LHCN-M2 (cell line): ENCODE measurements around the gene PCYOX1L. TPM values are rescaled to one million over a fixed set of nuclear protein-coding genes. Genes with fewer than 3 reads are reported as not detected.

Experiments used
- DNase-seq: peaks from one replicate; pipeline ENCODE4 v3.0.0-alpha.2; 2012; ENCODE audit warnings: low read depth
- total RNA-seq: library from RNA; depleted of rRNA; stranded (reverse); fragments of >200 nt; gene quantifications from 2 replicates; pipeline ENCODE4 v1.2.3, GENCODE V29; 2014

The PCYOX1L gene
- total RNA-seq, 1 experiment from 2014 or later = 5.9 TPM

- peak; percentile 83 for DNase-seq
Observed at GRCh38 chr5:149333711-149334443, 24.0 kb upstream of the PCYOX1L start.

GRCh38 chr5:149337736-149338135, 20.1 kb upstream of the PCYOX1L start:
- DNase-seq = no peak

DNA sequence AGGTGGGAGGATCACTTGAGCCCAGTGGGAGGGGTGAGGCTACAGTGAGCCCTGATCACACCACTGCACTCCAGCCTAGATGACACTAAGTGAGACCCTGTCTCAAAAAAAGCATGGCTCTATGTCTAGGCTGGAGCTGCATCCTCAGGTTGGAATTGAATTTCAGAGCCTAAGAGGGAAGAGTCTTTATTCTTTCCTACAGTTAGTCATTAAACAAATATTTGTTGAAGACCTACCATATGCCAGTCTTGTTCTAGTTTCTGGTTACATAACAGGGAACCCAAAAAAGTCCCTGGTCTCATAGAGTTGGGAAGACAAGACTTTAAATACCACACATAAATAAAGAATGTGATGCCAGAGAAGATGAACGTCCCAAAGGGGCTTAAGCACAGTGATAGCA, 19.5 kb upstream of the PCYOX1L start:
- DNase-seq = no peak

GRCh38 chr5:149340920-149341319, 16.9 kb upstream of the PCYOX1L start:
- no peak for DNase-seq

DNA sequence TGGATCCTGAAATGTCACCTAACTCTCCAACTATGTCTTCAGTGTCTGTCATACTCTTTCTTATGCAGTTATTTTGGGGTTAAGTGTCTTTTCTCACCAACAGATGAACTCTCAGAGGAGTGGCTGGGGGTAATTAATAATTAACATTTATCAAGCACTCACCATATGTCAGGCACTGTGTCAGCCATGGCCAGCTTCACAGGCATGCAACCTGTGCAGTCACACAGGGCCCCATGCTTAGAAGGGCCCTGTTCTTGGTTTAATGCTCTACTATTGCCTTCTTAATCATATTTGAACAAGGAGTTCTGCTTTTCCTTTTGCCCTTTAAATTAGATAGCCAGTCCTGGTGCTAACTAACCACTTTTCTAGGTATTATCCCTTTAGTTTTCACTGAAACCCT, 16.0 kb upstream of the PCYOX1L start:
- DNase-seq = no peak

GRCh38 chr5:149344151-149344550, 13.7 kb upstream of the PCYOX1L start:
- DNase-seq = no peak

DNA sequence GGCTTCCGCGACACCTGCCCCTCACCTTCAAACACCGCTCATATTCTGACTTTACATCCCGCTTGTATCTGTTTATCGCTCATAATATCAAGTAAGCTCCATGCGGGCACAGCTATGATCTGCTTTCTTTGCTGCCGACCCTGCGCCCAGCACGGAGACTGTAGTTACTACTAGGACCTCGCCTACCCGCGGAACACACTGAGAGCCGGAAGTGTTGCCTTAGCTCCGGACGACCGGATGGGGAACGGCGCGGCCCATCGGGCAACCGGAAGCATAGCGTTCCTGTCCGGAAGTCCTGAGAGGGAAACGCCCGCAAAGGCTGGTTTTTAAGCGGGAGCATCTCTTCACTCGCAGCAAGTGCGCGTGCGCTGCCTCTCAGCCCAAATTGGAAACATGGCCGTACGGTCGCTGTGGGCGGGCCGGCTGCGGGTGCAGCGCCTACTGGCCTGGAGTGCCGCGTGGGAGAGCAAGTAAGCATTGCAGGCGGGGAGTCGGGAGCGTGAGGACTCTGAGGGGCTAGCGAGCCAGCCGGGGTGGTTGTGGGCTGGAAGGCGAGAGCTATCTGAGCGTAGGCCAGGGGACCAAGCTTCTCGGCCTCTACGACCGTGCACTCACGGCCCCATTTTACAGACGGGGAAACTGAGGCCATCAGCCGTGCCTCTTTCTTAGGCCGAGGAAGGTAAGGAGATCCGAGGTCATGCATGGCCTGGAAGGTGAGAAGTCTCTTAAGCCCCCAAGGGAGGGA, 12.5 kb upstream of the PCYOX1L start, which contains the start of gene GRPEL2:
GRPEL2 (plus strand) TSS at position 353 of the 745 bp plus-strand sequence; CDS start at position 394, 41 bp downstream.
- DNase-seq = peak; percentile 97

GRCh38 chr5:149345892-149346222, 12.0 kb upstream of the PCYOX1L start:
- no peak for DNase-seq

DNA sequence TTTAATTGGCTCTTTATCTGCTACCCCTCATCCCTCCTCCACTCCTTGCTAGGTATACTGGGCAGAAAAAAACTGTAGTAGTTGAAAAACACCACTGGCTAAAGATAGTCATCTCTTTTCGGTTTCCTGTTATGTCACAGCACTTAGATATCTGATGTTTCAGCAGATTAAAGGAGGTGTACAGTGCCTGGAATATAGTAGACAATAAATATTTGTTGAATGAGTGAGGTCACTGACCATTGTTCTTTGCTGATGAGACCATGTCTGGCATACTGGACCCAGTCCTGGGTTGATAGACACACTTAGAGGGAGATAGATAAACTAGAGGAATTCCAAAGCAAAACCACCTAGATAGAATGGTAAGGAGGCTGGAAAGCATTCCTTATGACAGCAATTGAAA, 9.3 kb upstream of the PCYOX1L start:
- no peak for DNase-seq

GRCh38 chr5:149349382-149349781, 8.5 kb upstream of the PCYOX1L start:
- DNase-seq = no peak

GRCh38 chr5:149352169-149352568, 5.7 kb upstream of the PCYOX1L start:
- no peak for DNase-seq

GRCh38 chr5:149353911-149354310, 3.9 kb upstream of the PCYOX1L start:
- DNase-seq = no peak

- DNase-seq = no peak
Observed at GRCh38 chr5:149355688-149356087, 2.2 kb upstream of the PCYOX1L start.

- DNase-seq = no peak
Observed at GRCh38 chr5:149356391-149356790, 1.5 kb upstream of the PCYOX1L start.

- no peak for DNase-seq
Observed at GRCh38 chr5:149358294-149358651, 427 bp downstream of the PCYOX1L start.

GRCh38 chr5:149358868-149359495, 1.1 kb downstream of the PCYOX1L start:
- no peak for DNase-seq

GRCh38 chr5:149360272-149360671, 2.4 kb downstream of the PCYOX1L start:
- DNase-seq = no peak

DNA sequence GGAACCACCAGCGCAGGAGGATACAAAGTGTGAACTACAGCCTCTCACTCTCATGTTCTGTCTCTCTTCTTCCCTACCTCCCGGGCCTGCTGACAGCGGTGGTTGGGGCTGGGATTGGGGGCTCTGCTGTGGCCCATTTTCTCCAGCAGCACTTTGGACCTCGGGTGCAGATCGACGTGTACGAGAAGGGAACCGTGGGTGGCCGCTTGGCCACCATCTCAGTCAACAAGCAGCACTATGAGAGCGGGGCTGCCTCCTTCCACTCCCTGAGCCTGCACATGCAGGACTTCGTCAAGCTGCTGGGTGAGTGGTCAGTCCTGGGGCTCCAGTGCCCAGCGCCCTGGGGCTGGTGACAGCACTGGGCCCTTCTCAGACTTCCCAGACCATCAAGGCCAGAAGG, 4.7 kb downstream of the PCYOX1L start:
- no peak for DNase-seq

DNA sequence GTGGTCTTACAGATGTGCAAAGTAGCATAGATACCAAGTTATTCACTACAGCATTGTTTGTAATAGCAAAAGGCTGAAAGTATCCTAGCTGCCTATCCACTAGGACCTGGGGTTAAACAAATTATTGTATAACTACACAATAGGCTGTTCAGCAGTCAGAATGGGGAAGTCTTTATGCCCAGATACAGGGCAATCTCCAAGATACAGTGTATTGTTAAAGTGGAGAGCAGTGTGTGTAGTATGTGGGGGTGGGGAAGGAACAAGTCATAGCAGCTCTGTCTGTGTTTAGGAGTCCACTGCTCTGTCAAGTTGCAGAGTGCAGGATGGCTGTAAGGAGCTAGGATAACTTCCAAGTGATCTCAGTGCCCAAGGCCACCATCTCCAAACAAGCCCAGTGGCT, 5.5 kb downstream of the PCYOX1L start:
- DNase-seq = no peak

GRCh38 chr5:149363936-149364335, 6.1 kb downstream of the PCYOX1L start:
- DNase-seq = no peak

GRCh38 chr5:149364719-149365118, 6.9 kb downstream of the PCYOX1L start:
- no peak for DNase-seq

DNA sequence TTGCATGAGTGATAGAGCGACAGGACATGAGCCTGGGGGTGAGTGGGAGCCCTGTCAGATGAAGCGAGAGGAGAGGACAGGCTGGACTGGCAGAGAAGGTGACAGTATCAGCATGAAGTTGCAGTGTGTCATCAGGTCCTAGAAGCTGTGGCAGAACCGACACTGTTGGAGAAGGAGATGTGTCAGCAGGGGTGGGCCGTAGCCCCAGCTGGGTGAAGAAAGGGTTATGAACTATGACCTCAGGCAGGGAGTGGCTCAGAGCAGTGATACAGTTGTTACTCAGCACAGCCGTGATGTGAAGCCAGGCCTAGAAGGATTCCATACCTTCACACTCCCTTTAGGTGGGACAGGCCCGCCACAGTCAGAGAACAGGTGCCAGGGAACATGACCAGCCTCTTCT, 7.6 kb downstream of the PCYOX1L start:
- no peak for DNase-seq
